Stimulated activated CD4-positive, alpha-beta T cell treated with anti-CD3 and anti-CD28 coated beads, Interleukin-1b, Interleukin-23, amount 100 ng/mL, for 24 hours (primary cell): ENCODE results near the gene PDE2A.
"Not testable (repeated sequence)": the region's sequence is repeated elsewhere in the genome, so short reads cannot be mapped to it uniquely, and the experiment has no call there.

Source experiments
- DNase-seq, 4 experiments: peaks; one replicate each; pipeline ENCODE4 v3.0.0-alpha.2; 2020; ENCODE audit warnings: low read depth in 4 of 4, low spot score in 1 of 4

The PDE2A gene

DNA sequence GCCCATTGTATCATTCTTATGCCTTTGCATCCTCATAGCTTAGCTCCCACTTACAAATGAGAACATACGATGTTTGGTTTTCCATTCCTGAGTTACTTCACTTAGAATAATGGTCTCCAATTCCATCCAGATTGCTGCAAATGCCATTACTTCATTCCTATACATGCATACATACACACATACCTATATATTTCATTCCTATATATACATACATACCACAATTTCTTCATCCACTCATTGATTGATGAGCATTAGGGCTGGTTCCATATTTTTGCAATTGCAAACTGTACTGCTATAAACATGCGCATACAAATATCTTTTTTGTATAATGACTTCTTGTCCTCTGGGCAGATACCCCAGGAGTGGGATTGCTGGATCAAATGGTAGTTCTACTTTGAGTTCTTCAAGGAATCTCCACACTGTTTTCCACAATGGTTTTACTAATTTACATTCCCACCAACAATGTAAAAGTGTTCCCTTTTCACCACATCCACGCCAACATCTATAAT, 119.2 kb downstream of the PDE2A start:
- not testable (repeated sequence) for DNase-seq

DNA sequence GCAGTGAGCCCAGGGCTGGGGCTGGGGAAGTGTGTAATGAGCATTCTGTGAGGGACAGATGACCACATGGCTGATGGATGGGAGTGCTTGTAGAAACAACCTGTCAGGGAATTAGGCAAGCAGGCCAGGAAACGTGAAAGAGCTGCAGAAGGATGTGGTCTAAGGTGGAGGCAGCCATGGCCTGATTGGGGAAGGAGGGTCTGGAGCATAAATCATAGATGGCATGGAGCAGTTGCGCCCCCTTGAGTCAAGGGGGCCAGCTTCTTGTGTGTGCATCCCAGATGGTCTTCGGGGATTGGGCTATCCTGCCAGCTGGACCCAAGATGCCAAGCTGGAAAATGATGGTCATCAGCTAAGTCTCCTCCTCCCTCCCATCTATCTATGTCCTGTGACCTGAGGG, 120.5 kb downstream of the PDE2A start:
- no peak for DNase-seq

DNA sequence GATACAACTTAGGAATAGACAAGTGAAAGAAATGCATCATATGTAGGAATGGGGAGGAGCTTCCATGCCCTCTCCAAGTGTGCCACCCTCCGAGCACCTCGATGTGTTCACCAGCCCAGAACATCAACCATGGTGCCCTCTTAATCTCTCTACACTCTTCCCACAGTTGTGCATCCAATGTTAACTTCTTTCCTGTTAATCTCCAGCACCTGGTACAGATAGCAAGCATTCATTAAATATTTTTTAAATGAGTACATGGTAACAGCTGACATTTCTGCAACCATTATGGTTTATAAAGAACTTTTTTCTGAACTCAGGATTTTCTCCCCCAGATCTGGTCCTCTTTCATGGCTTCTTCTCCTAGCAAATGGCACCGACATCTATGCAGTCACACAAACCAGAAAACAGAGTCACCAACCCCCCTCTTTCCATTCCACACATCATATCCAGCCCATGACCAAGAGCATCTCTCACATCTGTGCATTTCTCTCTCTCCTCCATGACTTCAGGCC, 121.8 kb downstream of the PDE2A start:
- DNase-seq = no peak

DNA sequence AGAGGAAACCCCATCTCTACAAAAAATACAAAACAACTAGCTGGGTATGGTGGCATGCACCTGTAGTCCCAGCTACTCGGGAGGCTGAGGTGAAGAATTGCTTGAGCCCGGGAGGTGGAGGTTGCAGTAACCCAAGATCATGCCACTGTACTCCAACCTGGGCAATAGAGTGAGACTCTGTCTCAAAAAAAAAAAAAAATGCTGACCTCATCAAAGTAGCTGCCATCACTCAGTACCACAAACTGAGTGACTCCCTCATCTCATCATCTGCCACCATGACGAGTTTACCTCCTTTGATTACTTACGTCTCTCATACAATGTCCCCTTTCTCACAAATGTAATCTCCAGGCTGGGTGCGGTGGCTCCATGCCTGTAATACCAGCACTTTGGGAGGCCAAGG, 122.7 kb downstream of the PDE2A start:
- no peak for DNase-seq

GRCh38 chr11:72548463-72548862, 125.8 kb downstream of the PDE2A start:
- no peak for DNase-seq

DNA sequence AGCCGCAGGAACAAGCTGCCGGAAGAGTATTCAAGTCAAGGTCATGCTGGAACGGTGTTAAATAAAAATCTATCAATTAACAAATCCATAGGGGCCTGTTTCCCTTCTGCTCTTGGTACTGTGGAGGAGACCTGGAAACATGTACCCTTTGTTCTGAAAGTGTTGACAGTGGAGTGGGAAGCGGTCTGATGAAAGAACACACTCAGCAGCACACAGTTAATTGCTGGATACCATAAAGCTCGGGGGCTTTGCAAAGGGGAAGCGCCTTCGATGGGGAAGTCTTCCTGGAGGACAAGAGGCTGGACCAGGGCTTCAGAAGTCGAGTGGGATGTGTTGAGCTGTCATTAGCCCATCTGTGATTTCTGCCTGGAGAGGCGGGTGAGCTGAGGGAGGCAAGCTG, 127.4 kb downstream of the PDE2A start:
- DNase-seq = no peak

GRCh38 chr11:72544589-72544988, 129.6 kb downstream of the PDE2A start:
- no peak for DNase-seq

GRCh38 chr11:72543849-72544542, 130.2 kb downstream of the PDE2A start:
- DNase-seq = no peak

GRCh38 chr11:72541257-72541974, 132.8 kb downstream of the PDE2A start:
- DNase-seq = no peak

- DNase-seq = no peak
Measured at GRCh38 chr11:72537051-72537450, 137.2 kb downstream of the PDE2A start.

- DNase-seq = no peak
Measured at GRCh38 chr11:72535194-72535547, 139.1 kb downstream of the PDE2A start.

DNA sequence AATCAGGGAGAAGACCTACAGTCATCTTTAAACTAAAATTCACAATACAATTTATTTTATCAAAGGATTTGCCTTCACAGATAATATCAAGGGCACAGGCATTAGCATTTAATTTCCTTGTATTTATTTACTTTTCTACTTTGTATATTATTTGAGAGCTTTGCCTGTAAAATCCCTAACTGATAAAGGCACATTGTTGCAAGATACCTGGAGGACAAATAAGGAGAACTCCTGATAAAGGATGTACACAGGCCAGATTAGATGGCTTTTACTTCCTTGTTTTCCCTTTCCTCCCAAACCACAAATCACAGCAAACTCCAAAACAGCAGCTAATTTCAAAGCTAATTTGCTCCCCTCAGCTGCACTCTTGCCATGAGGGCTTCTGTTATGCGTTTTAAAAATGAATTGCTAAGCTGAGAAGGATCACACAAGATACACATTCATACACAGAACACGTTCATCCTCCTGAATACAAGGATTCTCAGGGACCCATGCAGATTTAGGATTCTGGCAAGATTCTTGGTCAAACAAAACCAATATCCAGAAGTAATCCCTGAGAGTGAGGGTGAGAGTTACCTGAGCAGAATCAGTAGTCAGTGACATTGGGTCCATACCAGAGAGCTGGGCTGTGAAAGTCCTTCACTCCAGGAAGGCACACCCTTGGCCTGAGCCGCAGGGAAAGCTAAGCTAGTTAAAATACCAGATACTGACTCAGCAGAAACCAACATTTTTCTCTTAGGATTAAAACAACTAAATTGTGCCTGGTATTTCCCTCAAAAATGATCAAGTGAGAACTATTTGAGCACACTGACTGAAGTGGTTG, 139.6 kb downstream of the PDE2A start:
- DNase-seq = no peak

DNA sequence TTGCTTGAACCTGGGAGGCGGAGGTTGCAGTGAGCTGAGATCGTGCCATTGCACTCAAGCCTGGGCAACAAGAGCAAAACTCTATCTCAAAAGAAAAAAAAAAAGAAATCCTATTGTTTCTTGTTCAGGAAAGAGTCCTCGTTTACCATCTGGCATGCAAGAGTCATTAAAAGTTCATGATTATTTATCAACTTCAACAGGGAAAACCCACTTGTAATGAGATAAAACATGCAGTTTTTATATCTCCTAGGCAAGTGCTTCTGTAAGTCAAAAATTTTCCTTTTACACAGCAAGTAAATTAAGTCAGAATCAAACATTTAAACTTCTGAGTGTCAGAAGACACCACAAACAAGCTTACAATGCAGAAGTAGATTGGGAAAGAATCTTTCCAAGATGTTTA, 145.2 kb downstream of the PDE2A start:
- no peak for DNase-seq

GRCh38 chr11:72528121-72528520, 146.1 kb downstream of the PDE2A start:
- DNase-seq = no peak
